ENCODE data around the gene DTNB. TPM values are rescaled to one million over a fixed set of nuclear protein-coding genes. Genes with fewer than 3 reads are reported as not detected.
"Not testable (repeated sequence)": the region's sequence is repeated elsewhere in the genome, so short reads cannot be mapped to it uniquely, and the experiment has no call there.

The DTNB gene
- total RNA-seq, 1 donor from 2014 or later, result 4.5 TPM

DNA sequence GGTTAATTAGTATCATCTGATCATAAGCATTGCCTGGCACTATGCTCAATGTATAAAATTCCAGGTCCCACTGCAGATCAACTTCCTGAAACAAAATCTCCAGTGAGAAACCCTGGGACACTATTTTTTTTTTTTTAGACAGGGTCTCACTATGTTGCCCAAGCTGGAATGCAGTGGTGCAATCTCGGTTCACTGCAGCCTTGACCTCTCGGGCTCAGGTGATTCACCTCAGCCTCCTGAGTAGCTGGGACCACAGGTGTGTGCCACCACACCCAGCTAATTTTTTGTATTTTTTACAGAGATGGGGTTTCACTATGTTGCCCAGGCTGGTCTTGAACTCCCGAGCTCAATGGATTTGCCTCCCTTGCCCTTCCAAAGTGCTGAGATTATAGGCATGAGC is 31.1 kb downstream of the DTNB start:
- ATAC-seq (ENCODE audit: poor library complexity) (no peak), DNase-seq (no peak)
- intact Hi-C loops (cut with DNase I), result no loop called here

- ATAC-seq (ENCODE audit: poor library complexity), result no peak
- no peak for DNase-seq
- intact Hi-C loops (cut with DNase I), result no loop called here
Observed at GRCh38 chr2:25639696-25640095, 33.7 kb downstream of the DTNB start.

- intact Hi-C loops (cut with DNase I), result no loop called here
- DNase-seq (no peak), ATAC-seq (ENCODE audit: poor library complexity) (no peak)
Observed at GRCh38 chr2:25639131-25639530, 34.2 kb downstream of the DTNB start.

DNA sequence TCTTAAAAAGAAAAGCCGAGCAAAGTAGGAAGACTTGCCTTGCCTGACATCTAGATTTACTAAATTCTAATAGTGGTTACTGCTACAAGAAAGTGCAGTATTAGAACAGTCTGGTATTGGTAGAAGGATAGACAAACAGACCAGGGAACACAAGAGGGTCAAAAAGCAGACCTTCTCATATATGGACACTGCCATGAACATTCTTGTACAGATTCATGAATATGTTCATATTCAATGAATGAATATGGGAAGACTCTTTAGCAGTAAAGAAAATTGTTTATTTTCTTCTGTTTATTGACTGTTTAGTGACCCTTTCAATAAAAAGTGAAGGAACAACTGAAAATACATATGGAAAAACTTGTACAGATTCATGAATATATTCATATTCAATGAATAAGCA is 37.6 kb downstream of the DTNB start:
- DNase-seq (no peak), ATAC-seq (ENCODE audit: poor library complexity) (no peak)
- intact Hi-C loops (cut with DNase I), result no loop called here

GRCh38 chr2:25633801-25634200 is 39.6 kb downstream of the DTNB start:
- intact Hi-C loops (cut with DNase I); ATAC-seq (ENCODE audit: poor library complexity); DNase-seq: not testable (repeated sequence)

DNA sequence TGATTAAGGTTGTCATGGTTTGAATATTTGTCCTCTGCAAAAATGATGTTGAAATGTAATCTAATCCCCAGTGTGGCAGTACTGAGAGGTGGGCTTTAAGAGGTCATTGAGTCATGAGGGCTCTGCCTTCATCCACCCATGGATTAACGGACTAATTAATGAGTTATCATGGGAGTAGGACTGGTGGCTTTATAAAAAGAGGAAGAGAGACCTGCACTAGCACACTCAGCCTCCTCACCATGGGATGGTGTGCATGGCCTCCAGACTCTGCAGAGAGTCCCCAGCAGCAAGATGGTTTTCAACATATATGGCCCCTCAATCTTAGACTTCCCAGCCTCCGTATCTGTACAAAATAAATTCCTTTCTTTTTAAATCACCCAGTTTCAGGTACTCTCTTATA is 41.0 kb downstream of the DTNB start:
- no peak for DNase-seq
- no peak for ATAC-seq (ENCODE audit: poor library complexity)
- intact Hi-C loops (cut with DNase I), result no loop called here

GRCh38 chr2:25624635-25625034 is 48.7 kb downstream of the DTNB start:
- no peak for ATAC-seq (ENCODE audit: poor library complexity)
- intact Hi-C loops (cut with DNase I), result no loop called here
- DNase-seq, result no peak

DNA sequence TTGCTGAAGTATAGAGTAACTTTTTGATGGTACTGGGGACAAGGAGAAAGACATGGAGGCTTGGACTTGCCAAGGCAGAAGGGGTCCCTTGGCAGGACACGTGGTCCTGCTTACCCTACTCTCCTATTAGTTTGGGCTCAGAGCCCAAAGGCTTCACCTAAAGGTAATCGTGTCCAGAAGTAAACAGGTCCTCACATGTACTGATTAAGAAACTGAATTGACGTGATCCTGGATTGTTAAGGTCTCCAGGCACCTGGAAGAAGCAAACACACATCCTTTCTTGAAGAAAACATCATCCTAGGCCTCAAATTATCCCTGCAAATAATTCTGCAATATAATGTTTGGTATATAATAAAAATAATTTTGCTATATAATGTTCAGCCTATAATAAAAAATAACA is 50.0 kb downstream of the DTNB start:
- ATAC-seq (ENCODE audit: poor library complexity), result no peak
- intact Hi-C loops (cut with DNase I), result no loop called here
- no peak for DNase-seq

DNA sequence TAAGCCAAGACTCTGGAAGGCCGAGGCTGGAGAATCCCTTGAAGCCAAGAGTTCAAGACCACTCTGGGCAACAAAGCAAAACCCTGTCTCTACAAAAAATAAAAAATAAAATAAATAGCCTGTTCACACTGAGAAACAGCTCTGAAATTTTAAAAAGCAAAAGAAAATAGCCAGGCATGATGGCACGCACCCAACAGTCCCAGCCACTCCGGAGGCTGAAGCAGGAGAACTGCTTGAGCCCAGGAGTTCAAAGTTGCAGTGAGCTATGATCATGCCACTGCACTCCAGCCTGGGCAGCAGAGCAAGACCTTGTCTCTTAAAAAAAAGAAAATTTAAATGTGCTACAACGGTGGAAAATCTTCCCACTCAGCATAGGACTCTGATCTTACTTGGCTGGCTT is 52.7 kb downstream of the DTNB start:
- no peak for ATAC-seq (ENCODE audit: poor library complexity)
- no peak for DNase-seq
- intact Hi-C loops (cut with DNase I), result no loop called here

- ATAC-seq (ENCODE audit: poor library complexity) (no peak), DNase-seq (no peak)
- intact Hi-C loops (cut with DNase I), result no loop called here
Observed at GRCh38 chr2:25620077-25620476, 53.3 kb downstream of the DTNB start.

DNA sequence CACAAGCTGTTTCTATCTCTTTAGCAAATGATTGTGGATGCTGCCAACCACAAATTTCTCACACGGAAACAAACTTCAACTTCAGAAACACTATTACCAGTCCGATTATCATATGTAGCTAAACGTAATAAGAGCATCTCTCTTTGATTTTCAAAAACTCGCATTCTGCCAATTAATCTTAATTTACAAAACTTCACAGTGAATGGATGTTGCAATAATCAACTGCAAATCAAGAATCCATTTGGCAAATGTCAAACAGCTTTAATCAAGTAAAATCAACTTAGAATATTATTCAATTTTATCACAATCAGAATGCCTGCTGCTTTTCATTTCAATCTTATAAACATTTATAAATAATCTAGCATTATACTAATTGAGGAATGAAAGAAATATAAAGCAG is 54.2 kb downstream of the DTNB start:
- DNase-seq (no peak), ATAC-seq (ENCODE audit: poor library complexity) (no peak)
- intact Hi-C loops (cut with DNase I), result loop anchor here (10.0 kb wide), 1 partner anchor 46 kb away; no protein-coding TSS in a partner anchor

- intact Hi-C loops (cut with DNase I), result loop anchor here (10.0 kb wide), 1 partner anchor 46 kb away; no protein-coding TSS in a partner anchor
- DNase-seq (no peak), ATAC-seq (ENCODE audit: poor library complexity) (no peak)
Observed at GRCh38 chr2:25618676-25619075, 54.7 kb downstream of the DTNB start.

- DNase-seq (no peak), ATAC-seq (ENCODE audit: poor library complexity) (peak; percentile 38)
- intact Hi-C loops (cut with DNase I), result loop anchor here (10.0 kb wide), 1 partner anchor 47 kb away; no protein-coding TSS in a partner anchor
Observed at GRCh38 chr2:25617948-25618646, 55.3 kb downstream of the DTNB start.

DNA sequence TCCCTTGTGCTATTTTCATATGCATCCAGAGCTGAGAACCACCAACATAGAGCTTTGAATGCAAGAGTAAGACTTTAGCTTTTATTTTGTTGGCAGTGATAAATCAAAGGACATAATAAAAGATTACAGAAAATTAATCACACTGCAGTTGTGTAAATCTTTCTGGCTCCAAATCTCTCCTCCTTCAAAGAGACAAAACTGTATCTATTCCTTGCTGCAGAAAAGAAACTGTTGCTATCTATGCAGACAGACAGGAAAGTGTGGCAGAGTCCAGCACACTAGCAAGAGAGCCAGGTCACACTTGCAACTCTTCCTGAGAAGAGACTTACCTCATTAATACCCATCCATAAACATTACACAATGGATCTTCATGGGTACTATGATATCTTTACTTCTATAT is 57.5 kb downstream of the DTNB start:
- no peak for ATAC-seq (ENCODE audit: poor library complexity)
- no peak for DNase-seq
- intact Hi-C loops (cut with DNase I), result loop anchor here (10.0 kb wide), 1 partner anchor 49 kb away; no protein-coding TSS in a partner anchor

DNA sequence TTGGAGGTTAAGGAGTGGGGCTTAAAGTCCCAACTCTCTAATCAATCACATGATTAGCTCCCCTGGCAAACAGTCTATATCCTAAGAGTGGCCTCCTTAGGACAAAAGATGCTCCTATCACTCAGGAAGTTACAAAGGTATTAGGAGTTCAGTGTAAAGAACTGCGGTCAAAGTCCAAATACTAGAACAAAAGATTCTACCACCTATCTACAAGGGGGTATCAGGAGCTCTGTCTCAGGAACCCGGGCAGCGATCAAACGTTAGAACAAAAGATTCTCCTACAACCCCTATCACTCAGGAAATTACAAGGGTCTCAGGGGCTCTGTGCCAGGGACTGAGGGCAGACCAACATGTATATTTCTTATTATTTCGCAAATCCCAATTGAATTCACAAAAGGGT is 58.0 kb downstream of the DTNB start:
- DNase-seq (no peak), ATAC-seq (ENCODE audit: poor library complexity) (no peak)
- intact Hi-C loops (cut with DNase I), result loop anchor here (10.0 kb wide), 1 partner anchor 49 kb away; no protein-coding TSS in a partner anchor

- ATAC-seq (ENCODE audit: poor library complexity), result no peak
- intact Hi-C loops (cut with DNase I), result loop anchor here (10.0 kb wide), 1 partner anchor 50 kb away; no protein-coding TSS in a partner anchor
Observed at GRCh38 chr2:25614711-25615110, 58.7 kb downstream of the DTNB start.

DNA sequence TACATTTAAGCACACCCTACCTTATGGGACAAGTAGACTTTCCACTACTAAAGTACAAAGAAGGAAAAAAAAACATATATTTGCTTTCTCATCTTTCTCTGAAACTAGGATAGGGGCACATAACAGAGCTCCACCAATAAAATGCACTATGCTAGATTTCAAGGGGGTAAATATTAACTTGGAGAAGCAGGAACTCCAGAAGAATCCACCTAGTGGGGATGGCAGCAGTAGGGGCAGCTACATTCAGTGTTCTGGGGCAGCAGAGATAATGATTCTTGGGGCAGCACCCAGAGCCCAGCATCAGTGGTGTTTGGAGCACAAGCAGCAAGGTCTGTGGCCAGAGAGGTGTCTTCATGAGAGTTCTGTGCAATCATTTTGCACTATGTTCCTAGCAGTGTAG is 64.7 kb downstream of the DTNB start:
- ATAC-seq (ENCODE audit: poor library complexity) (no peak), DNase-seq (no peak)
- intact Hi-C loops (cut with DNase I), result no loop called here

More at GRCh38 chr2:25614711-25615110, 58.7 kb downstream of the DTNB start:
- no peak for DNase-seq

DNA sequence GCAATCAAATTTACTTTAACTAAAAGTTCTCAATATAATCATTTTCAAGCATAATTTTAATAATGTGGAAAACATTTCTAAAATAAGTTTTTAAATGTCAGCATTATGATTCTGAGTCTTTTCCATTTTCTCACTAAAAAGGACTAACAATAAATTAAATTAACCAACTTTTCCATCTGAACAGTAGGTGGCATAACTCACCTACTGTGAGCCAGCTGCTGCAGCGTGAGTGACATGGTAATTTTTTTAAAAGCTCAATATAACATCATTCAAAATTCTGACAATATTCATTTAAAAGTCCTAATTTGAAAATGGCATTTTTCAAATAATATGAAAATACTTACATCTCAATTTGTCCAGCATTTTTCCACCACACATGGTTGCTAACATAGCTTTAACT is 66.5 kb downstream of the DTNB start:
- ATAC-seq (ENCODE audit: poor library complexity) (no peak), DNase-seq (no peak)
- intact Hi-C loops (cut with DNase I), result no loop called here

- ATAC-seq (ENCODE audit: poor library complexity) (no peak), DNase-seq (no peak)
- intact Hi-C loops (cut with DNase I), result no loop called here
Observed at GRCh38 chr2:25602333-25602723, 71.0 kb downstream of the DTNB start.

- intact Hi-C loops (cut with DNase I); DNase-seq; ATAC-seq (ENCODE audit: poor library complexity): not testable (repeated sequence)
Observed at GRCh38 chr2:25601711-25602332, 71.6 kb downstream of the DTNB start.

Measured in Right ventricle myocardium superior (tissue), 1 donor.